Spinal cord (tissue), 10 donors: ENCODE measurements around the gene ZBTB24. TPM values are rescaled to one million over a fixed set of nuclear protein-coding genes. Genes with fewer than 3 reads are reported as not detected.

Experiments
- DNase-seq, 6 donors: peaks; one replicate each; pipeline versions ENCODE4 v3.0.0 to v3.0.0-alpha.2; 2013 to 2015; ENCODE audit warnings: low spot score in 6 of 6, low read depth in 4 of 6
- H3K27ac ChIP-seq: one replicate; pipeline ENCODE4 v1.5.1; 2013; ENCODE audit warnings: low read depth, low read length, control low read depth
- H3K27me3 ChIP-seq: one replicate; pipeline ENCODE4 v1.6.1; 2013; ENCODE audit warnings: low read length; ENCODE audit not compliant: control insufficient read depth, insufficient read depth
- H3K36me3 ChIP-seq: one replicate; pipeline ENCODE4 v1.6.1; 2013; ENCODE audit warnings: low read length; ENCODE audit not compliant: control insufficient read depth, insufficient read depth
- H3K4me1 ChIP-seq: one replicate; pipeline ENCODE4 v1.6.1; 2013; ENCODE audit warnings: low read length; ENCODE audit not compliant: control insufficient read depth, insufficient read depth
- H3K4me3 ChIP-seq: one replicate; pipeline ENCODE4 v1.5.1; 2013; ENCODE audit warnings: low read depth, low read length, control low read depth
- H3K9me3 ChIP-seq: one replicate; pipeline ENCODE4 v1.6.1; 2013; ENCODE audit warnings: low read length; ENCODE audit not compliant: control insufficient read depth, insufficient read depth
- WGBS: methylation state at CpG from one replicate; pipeline ENCODE4 v1.1.5; 2013; ENCODE audit warnings: missing lambda C conversion rate; ENCODE audit not compliant: insufficient coverage; 5-methylcytosine and 5-hydroxymethylcytosine counted together
- polyA plus RNA-seq, 2 donors: library from polyadenylated mRNA; unstranded; fragments of 120-200 nt; gene quantifications; one replicate each; pipeline ENCODE4 v1.2.1, GENCODE V29; 2013; ENCODE audit not compliant: insufficient read length in 2 of 2
- total RNA-seq, 2 donors: library from RNA; depleted of rRNA in 1 of 2; stranded (reverse); fragments of 120-200 nt in 1 of 2; fragments of >200 nt in 1 of 2; gene quantifications; one replicate each; pipeline versions ENCODE4 v1.2.3 to v1.2.4, GENCODE V29; 2013 to 2014
- donor health status: healthy.

Gene ZBTB24
- total and polyA plus RNA-seq, 4 donors: 6.5 to 10.7 (median 7.4) TPM

DNA sequence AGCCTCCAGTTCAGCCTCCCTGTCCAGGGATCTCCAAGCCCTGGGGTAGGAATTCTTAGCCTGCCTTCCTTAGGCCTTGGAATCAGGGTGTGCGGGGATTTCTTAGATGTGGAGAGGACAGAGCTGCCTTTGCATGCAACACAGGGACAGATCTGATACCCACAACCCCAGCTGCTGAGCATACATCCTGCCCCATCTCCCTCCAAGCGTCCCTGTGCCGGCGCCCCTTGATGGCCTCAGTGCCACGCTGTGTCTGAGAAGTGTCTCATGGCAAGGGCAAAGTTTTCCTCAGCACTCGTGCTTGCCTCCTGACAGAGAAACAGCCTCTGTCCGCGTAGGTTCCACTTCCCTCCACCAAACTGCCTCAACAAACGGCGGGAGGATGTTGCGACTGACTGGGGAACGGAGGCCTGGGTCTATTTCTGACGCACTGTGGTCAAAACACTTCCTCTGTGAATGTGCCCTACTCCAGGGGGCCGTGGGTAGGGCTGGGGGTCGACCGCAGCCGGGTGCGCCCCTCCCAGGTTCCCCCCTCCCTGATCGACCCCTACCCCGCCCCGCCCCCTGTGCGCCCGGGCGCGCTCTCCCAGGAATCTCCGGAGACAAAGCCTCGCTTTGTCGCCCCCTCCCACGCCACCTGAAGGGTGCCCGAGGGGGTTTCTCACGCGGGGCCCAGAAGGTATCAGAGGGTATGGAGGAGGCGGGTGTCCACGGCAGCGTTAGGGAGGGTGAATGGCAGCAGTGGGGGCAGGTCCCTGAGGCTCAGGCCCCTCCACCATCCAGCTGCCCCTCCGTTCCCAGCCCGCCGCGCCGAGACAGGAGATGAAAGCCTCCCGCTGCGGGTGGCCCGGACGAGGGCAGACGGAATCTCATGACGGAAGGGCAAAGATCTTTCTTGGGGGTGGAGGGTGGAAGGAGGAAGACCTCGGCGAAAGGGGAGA is 28.3 kb downstream of the ZBTB24 start:
- WGBS: 5% methylated on average over 38 of the region's 48 CpGs
- H3K4me1 ChIP-seq: peaks cover 43% of the 10 kb centered on the region
- peak in 2 of 6 donors; percentile 64 to 68 for DNase-seq

DNA sequence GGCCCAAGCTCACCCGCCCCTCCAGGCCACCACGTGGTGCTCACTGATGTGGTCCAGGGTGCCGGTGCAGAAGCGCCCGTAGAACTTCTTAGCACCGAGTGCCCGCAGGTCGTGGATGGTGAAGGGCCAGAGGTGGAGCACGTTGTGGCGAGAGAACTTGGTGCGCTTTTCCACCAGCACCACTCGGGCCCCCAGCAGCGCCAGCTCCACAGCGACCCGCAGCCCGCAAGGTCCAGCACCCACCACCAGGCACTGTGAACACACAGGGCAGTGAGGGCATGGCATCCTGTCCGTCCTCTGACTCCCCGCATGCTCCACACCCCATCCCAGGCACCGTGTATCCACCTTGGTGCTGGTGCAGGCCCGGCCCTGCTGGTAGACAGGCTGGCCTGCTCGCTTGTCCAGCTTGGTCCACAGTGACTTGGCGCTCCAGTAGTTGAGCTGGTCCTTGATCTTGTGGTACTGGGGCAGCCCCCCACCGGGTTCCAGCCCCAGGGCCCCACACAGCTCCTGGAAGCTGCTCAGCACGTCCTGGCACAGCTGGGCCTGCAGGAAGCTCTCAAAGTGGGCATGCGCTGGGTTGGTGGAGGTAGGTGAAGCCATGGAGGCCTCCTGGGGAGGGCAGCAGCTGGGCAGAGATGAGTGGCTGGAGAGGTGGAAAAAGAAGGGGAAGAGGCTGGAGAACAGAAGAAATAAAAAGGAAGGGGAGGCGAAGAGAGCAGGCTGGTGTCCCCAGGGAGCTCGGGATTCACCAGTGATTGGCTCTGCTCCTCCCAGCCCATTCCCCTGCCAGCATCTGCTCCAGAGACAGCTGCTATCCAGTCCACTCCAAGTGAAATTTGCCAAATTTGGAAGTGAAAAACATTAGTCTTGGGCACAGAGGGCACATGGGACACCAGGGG is 29.2 kb downstream of the ZBTB24 start:
- H3K36me3 ChIP-seq: peaks cover 43% of the 10 kb centered on the region
- 90% methylated on average over 26 of the region's 27 CpGs for WGBS

More for the DNA sequence above, 28.3 kb downstream of the ZBTB24 start:
- H3K9me3 ChIP-seq: no peaks in the 10 kb centered on the region
- peaks cover 34% of the 10 kb centered on the region for H3K36me3 ChIP-seq
- peak overlapping the region; percentile 80 for H3K27ac ChIP-seq
- H3K27me3 ChIP-seq: no peaks in the 10 kb centered on the region
- H3K4me3 ChIP-seq: peak overlapping the region; percentile 81

DNA sequence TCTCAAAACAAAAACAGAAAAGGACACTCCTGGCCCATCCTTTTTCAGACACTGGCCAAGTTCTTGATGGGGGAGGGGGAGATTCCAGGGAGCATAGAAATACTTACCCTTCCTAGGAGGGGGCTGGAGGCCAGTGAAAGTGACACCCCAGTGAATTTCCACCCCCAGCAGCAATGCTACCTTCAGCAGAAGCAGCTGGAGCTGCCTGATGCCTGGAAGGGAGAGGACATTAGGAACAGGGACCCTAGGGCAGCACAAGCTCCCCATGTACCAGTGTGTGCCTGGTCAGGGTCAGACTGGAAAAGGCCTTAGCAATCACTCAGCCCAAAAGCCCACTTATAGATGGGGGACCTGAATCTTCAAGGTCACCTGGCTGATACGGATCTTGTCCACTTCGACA is 29.9 kb downstream of the ZBTB24 start:
- Histone ChIP-seq H3K27ac (no peak overlapping the region), H3K36me3 (peaks cover 49% of the 10 kb centered on the region), H3K4me1 (peaks cover 43% of the 10 kb centered on the region)

More for the DNA sequence above, 29.2 kb downstream of the ZBTB24 start:
- DNase-seq: peak in 2 of 6 donors; percentile 40 to 68
- Histone ChIP-seq H3K27ac (peak overlapping the region; percentile 40), H3K27me3 (no peaks in the 10 kb centered on the region), H3K9me3 (no peaks in the 10 kb centered on the region), H3K4me1 (peaks cover 43% of the 10 kb centered on the region), H3K4me3 (peak overlapping the region; percentile 81)

DNA sequence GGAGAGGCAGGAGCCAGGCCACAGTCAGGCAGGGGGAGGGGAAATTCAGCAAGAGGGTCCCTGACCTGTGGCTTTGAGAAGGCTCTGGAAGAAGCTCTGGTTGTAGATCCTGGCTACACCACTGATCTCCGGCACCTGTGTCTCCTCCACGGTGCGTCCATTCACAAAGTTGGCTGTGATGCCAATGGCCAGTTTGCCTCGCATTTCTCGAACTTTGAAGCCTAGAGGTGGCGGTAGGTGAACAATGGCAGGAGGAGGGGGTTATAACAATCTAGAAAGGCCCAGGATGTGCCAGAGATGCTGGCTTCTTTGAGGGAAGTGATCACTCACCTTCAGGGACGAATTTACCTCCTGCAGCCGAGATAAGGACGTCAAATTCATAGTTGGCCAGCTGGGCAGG is 30.8 kb downstream of the ZBTB24 start:
- Histone ChIP-seq H3K9me3 (no peaks in the 10 kb centered on the region), H3K4me1 (peaks cover 38% of the 10 kb centered on the region), H3K36me3 (peaks cover 58% of the 10 kb centered on the region), H3K4me3 (no peak overlapping the region), H3K27ac (no peak overlapping the region), H3K27me3 (no peaks in the 10 kb centered on the region)
- 91% methylated on average over 9 of the region's 9 CpGs for WGBS
- no peak for DNase-seq

More for the DNA sequence above, 29.9 kb downstream of the ZBTB24 start:
- no peaks in the 10 kb centered on the region for H3K27me3 ChIP-seq
- no peaks in the 10 kb centered on the region for H3K9me3 ChIP-seq
- H3K4me3 ChIP-seq: no peak overlapping the region
- 93% methylated on average over 2 of the region's 2 CpGs for whole genome bisulfite sequencing
- DNase-seq: no peak

DNA sequence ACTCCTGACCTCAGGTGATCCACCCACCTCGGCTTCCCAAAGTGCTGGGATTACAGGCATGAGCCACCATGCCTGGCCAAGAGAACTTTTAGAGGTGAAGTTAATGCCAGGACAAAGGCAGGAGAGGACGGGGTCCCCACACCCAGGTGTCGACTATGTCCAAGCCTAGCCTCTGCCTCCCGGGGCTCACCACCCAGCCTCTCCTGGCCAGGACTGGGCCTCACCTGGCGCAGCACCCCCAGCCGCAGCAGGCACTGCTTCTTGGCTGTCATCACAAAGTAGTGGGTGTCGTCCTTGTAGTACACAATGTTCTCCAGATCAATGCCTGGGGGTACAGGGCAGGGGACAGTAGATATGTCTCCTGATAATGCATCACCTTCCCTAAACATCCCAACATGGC is 31.6 kb downstream of the ZBTB24 start:
- H3K4me1 ChIP-seq: peaks cover 31% of the 10 kb centered on the region
- no peak overlapping the region for H3K4me3 ChIP-seq
- H3K27me3 ChIP-seq: no peaks in the 10 kb centered on the region
- no peaks in the 10 kb centered on the region for H3K9me3 ChIP-seq
- 97% methylated on average over 7 of the region's 7 CpGs for WGBS
- no peak for DNase-seq
- H3K27ac ChIP-seq: no peak overlapping the region
- H3K36me3 ChIP-seq: peaks cover 65% of the 10 kb centered on the region

DNA sequence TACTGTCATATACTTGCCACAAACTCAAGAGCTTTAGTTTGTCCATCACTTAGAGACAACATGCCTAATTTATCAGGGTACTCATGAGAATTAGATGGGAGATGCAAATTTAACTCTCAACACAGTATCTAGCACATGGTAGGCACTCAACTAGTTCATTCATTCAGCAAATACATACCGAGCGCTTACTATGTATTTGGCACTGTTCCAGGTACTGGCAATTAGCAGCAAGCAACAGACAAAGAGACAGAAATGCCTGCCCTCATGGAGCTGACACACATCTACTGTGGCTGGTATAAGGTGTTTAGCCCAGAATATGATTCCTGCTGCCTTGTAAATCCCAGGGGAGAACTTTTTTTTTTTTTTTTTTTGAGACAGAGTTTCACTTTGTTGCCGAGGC is 32.2 kb downstream of the ZBTB24 start:
- H3K4me1 ChIP-seq: peaks cover 25% of the 10 kb centered on the region
- no peak overlapping the region for H3K27ac ChIP-seq
- no peak overlapping the region for H3K4me3 ChIP-seq
- H3K36me3 ChIP-seq: peaks cover 71% of the 10 kb centered on the region
- H3K27me3 ChIP-seq: no peaks in the 10 kb centered on the region
- WGBS: 100% methylated on average over 1 of the region's 3 CpGs
- no peaks in the 10 kb centered on the region for H3K9me3 ChIP-seq
- DNase-seq: no peak

DNA sequence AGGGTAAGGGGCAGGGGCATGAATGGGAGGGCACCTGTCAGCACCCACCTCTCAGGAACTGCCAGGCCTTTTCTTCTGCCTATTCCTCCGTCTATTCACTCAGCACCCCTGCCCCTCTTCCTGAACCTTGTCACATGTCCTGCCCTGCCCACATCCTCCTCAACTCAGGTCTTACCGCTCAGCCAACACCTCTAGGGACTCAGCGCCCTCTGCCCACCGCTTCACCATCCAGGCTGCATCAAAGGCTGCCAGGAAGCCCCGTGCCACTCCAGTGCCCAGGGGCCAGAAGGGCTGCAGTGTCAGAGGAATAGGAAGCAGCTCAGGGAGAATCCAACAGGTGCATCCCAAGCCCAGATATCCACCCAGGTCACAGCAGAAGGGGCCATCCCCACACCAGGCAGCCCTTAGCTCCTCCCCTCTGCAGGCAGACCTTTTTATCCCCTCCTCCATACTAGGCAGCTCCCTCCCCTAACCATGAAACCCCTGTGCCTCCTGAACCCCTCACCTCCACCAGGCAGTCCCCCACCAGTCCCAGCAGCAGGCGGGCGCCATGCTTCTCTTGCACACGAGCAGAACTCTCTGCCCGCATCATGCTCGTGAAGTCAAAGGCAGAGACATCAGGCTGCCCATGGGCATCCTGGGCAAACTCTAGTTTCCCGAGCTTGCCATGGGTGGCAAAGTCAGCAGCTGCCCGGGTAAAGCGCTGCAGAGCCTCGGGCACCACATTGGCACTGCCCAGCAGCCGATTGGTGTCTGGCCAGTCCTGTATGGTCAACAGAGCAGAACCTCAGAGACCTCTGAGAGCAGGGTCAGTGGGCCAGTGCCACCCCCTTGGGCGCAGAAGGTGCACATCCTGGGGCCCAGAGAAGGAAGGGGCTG is 33.0 kb downstream of the ZBTB24 start:
- Histone ChIP-seq H3K4me1 (peaks cover 20% of the 10 kb centered on the region), H3K4me3 (no peak overlapping the region), H3K27me3 (no peaks in the 10 kb centered on the region), H3K27ac (no peak overlapping the region), H3K36me3 (peaks cover 79% of the 10 kb centered on the region), H3K9me3 (no peaks in the 10 kb centered on the region)
- DNase-seq: no peak
- whole genome bisulfite sequencing: 92% methylated on average over 16 of the region's 16 CpGs

DNA sequence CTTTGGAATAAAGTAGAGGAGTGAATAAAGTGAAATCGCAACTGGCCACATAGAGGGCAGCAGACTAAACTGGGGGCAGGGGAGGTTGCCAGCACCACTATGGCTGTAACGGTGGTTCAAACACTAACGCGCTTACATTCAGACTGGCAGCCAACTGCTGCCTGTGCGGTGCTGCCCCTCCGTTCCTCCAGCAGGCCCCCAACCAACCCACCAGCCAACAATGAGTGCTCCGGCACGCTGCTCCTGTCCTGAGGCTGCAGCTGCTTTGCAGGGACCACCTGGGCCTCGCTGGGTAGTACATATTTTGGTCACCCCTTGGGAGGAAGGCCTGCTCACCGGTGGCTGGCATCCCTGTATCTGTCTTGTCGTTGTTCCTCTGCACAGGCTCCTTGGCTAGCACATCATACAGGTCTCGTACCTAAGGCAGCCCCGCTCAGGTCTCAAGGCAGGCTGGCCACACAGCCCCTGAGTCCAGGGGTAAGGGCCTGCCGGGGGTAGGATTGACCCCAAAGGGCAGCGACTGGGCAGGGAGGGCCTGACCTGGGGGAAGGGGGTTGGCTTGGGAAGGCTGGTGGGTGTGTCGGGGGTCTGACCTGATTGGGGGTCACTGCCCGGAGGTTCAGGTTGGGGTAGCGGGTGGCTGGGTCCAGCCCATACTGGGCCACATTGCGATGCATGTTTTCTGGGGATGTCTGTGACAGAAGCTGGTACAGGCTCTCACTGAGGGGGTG is 33.8 kb downstream of the ZBTB24 start:
- WGBS: 78% methylated on average over 19 of the region's 19 CpGs
- H3K36me3 ChIP-seq: peaks cover 87% of the 10 kb centered on the region
- no peaks in the 10 kb centered on the region for H3K9me3 ChIP-seq
- no peaks in the 10 kb centered on the region for H3K27me3 ChIP-seq
- H3K27ac ChIP-seq: no peak overlapping the region
- DNase-seq: no peak
- peaks cover 12% of the 10 kb centered on the region for H3K4me1 ChIP-seq
- H3K4me3 ChIP-seq: no peak overlapping the region
